ENCODE measurements around the gene KLHL36.
"Not testable (repeated sequence)": the region's sequence is repeated elsewhere in the genome, so short reads cannot be mapped to it uniquely, and the experiment has no call there.

The KLHL36 gene

DNA sequence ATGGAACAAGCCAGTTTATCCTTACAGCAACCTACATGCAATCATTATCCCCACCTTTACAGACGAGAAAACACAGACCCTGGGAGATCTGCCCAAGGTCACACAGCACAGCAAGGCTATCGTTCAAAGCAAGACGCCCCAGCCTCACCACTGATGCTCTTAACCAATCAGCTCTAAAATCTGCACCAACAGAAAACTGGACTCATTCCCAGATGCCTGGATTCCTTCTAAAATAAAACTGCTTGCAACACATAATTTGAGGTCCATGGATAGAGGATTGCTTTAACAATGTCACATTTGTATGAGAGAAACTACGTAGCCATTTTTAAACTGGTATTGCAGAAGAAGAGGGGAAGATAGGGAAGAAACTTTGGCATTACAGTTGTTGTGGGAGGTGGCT is 37.3 kb upstream of the KLHL36 start:
- Mint-ChIP-seq H3K9me3 (peaks cover 12% of the 10 kb centered on the region), H3K27ac (peak overlapping the region; percentile 86), H3K4me3 (peak overlapping the region; percentile 36), H3K36me3 (ENCODE audit: low read depth) (peaks cover 85% of the 10 kb centered on the region), H3K27me3 (ENCODE audit: low read depth) (no peaks in the 10 kb centered on the region), H3K4me1 (ENCODE audit: low read depth) (peaks cover 85% of the 10 kb centered on the region)

DNA sequence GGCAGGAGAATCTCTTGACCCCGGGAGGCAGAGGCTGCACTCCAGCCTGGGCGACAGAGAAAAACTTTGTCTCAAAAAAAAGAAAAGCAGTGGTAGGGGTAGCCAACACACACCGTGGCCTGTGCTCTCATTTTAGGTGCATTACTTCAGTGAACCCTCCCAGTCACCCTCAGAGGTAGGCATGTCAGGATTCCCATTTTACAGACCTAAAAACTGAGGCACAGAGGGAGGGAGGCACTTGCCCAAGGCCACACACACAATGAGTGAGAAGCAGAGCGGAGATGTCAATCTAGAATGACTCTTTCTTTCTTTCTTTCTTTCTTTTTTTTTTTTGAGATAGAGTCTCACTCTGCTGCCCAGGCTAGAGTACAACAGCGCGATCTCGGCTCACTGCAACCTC is 35.6 kb upstream of the KLHL36 start:
- peaks cover 84% of the 10 kb centered on the region for H3K36me3 Mint-ChIP-seq (ENCODE audit: low read depth)
- peak overlapping the region; percentile 30 for H3K4me3 Mint-ChIP-seq
- H3K4me1 Mint-ChIP-seq (ENCODE audit: low read depth): peaks cover 75% of the 10 kb centered on the region
- H3K9me3 Mint-ChIP-seq: peaks cover 12% of the 10 kb centered on the region
- no peaks in the 10 kb centered on the region for H3K27me3 Mint-ChIP-seq (ENCODE audit: low read depth)
- no peak overlapping the region for H3K27ac Mint-ChIP-seq

DNA sequence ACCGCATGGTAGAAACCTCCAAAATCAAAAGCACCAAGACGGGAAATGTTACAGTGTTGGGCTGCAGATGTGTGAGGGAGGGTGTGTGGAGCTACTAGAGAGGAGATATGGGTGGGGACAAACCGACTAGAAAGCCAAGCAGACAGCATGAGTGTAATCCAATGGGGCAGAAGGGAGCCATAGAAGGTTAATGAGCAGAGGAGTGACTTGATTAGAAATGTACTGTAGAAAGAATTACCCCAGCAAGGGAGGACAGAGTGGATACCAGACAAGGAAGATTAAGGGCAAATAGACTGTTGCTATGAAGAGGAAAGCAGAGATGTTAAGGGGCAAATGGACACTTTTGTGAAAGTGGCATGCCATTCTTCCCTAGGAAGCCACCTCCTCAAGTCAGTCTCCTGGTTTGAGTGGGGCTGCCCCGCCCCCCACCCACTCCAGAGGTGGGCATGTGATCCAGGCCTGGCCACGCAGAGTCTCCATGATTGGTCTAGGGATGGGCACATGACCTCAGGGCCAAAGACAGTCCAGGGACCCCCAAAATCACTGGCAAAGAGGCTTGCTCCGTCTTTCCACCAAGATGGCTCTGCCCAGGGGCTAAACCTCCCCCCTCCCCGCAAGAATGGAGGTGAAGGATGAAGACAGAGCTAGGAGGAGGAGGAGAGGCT is 34.8 kb upstream of the KLHL36 start:
- H3K4me3 Mint-ChIP-seq: peak overlapping the region; percentile 93
- H3K4me1 Mint-ChIP-seq (ENCODE audit: low read depth): peaks cover 68% of the 10 kb centered on the region
- peak overlapping the region; percentile 85 for H3K27ac Mint-ChIP-seq
- peaks cover 12% of the 10 kb centered on the region for H3K9me3 Mint-ChIP-seq
- H3K27me3 Mint-ChIP-seq (ENCODE audit: low read depth): no peaks in the 10 kb centered on the region
- peaks cover 75% of the 10 kb centered on the region for H3K36me3 Mint-ChIP-seq (ENCODE audit: low read depth)

DNA sequence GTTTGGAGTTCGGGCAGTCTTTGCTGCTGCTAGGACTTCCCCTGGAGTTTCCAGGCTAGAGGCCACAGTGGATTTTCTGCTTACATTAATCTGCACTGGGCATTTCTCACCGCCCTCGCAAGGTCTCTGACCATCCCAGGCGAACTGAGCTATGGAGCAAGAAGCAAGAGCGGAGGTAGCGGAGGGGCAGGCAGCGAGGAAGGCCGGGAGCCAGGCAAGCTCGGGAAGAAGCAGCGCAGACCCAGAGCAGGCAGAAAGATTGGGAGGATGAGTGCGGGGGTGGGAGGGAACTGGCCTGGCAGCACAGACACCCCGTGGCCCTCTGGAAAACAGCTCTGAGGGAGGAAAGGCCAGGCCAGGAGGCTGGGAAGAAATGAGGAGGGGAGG is 34.2 kb upstream of the KLHL36 start:
- peaks cover 3% of the 10 kb centered on the region for H3K27me3 Mint-ChIP-seq (ENCODE audit: low read depth)

DNA sequence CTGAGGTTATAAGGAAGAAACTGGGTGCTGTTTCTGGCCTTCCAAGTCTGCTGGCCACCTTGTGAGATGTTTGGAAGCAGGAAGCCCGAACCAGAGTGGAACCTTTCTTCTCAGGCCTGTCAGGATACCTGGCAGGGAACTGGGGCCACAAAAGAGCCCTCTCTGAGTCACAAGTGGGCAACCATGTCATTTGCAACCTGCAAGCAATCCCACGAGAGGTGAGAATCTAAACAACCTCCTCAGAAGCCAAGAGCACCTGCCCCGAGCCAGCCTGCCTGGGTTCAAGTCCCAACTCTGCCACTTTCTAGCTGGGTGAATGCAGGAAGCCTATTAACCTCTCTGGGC is 33.7 kb upstream of the KLHL36 start:
- peaks cover 65% of the 10 kb centered on the region for H3K4me1 Mint-ChIP-seq (ENCODE audit: low read depth)
- H3K27ac Mint-ChIP-seq: peak overlapping the region; percentile 13
- peaks cover 12% of the 10 kb centered on the region for H3K9me3 Mint-ChIP-seq
- H3K4me3 Mint-ChIP-seq: peak overlapping the region; percentile 93
- peaks cover 68% of the 10 kb centered on the region for H3K36me3 Mint-ChIP-seq (ENCODE audit: low read depth)
- peaks cover 7% of the 10 kb centered on the region for H3K27me3 Mint-ChIP-seq (ENCODE audit: low read depth)

More for the DNA sequence above, 34.2 kb upstream of the KLHL36 start:
- H3K4me3 Mint-ChIP-seq: peak overlapping the region; percentile 93
- H3K4me1 Mint-ChIP-seq (ENCODE audit: low read depth): peaks cover 68% of the 10 kb centered on the region
- H3K9me3 Mint-ChIP-seq: peaks cover 12% of the 10 kb centered on the region
- peaks cover 73% of the 10 kb centered on the region for H3K36me3 Mint-ChIP-seq (ENCODE audit: low read depth)
- H3K27ac Mint-ChIP-seq: peak overlapping the region; percentile 85

DNA sequence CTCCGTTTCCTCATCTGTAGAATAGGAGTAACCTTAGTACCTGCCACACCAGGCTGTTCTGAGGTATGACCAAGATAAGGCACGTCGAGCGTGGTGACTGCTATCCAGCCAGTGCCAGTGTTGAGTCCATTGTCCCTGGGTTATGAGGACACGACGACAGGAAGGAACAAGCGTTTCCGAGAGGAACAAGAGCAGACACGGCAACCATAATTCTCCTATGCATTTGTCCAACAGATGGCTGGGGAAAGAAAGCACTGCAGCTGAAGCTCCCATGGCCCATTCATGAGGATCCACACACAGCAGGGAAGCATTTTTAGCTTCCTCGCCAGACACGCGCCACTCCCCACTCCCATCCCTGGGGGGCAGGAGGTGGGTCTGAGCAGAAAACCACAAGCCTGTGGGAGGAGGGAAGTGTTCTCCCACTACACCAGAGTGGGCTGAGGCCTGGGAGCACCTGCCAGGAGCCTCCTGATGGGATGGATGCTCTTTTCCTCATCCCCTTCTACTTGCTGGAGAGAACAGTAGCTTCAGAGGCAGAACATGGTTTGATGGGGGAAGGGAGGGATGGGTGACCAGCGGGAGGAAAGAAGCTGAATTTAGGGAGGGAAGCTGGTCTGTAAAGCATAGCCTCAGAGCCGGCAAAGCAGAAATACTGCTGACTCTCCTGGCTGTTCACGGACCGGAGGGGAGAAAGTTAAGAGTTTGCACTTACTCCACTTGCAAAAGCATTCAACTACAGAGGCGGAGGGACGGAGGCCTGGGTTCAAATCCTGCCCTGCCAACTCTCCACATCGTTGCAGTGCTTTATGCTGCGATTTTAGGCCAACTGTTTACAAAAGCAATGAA is 33.1 kb upstream of the KLHL36 start:
- peaks cover 63% of the 10 kb centered on the region for H3K36me3 Mint-ChIP-seq (ENCODE audit: low read depth)
- peak overlapping the region; percentile 75 for H3K27ac Mint-ChIP-seq
- H3K4me1 Mint-ChIP-seq (ENCODE audit: low read depth): peaks cover 59% of the 10 kb centered on the region
- peak overlapping the region; percentile 93 for H3K4me3 Mint-ChIP-seq
- H3K9me3 Mint-ChIP-seq: peaks cover 10% of the 10 kb centered on the region
- H3K27me3 Mint-ChIP-seq (ENCODE audit: low read depth): peaks cover 7% of the 10 kb centered on the region

DNA sequence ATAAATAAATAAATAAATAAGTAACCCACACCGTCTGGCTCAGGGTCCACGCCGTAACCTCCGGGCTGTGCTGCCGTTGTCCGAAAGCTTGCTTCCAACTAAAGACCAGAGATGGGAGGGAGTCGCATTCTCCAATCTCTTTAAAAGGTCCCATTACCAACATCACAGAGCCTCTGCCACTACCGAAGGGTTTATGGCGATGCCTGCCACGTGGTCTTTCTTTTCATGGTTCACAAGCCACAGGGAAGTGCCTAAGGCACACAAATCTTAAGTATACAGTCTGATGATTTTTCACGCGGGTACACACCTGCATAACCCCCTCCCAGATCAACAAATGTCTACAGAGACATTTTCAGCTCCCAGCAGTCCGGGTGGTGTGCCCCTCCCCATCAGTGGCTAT is 31.8 kb upstream of the KLHL36 start:
- Mint-ChIP-seq H3K4me1 (ENCODE audit: low read depth) (peaks cover 46% of the 10 kb centered on the region), H3K9me3 (no peaks in the 10 kb centered on the region), H3K4me3 (peak overlapping the region; percentile 98), H3K36me3 (ENCODE audit: low read depth) (peaks cover 49% of the 10 kb centered on the region), H3K27me3 (ENCODE audit: low read depth) (peaks cover 12% of the 10 kb centered on the region), H3K27ac (peak overlapping the region; percentile 82)

DNA sequence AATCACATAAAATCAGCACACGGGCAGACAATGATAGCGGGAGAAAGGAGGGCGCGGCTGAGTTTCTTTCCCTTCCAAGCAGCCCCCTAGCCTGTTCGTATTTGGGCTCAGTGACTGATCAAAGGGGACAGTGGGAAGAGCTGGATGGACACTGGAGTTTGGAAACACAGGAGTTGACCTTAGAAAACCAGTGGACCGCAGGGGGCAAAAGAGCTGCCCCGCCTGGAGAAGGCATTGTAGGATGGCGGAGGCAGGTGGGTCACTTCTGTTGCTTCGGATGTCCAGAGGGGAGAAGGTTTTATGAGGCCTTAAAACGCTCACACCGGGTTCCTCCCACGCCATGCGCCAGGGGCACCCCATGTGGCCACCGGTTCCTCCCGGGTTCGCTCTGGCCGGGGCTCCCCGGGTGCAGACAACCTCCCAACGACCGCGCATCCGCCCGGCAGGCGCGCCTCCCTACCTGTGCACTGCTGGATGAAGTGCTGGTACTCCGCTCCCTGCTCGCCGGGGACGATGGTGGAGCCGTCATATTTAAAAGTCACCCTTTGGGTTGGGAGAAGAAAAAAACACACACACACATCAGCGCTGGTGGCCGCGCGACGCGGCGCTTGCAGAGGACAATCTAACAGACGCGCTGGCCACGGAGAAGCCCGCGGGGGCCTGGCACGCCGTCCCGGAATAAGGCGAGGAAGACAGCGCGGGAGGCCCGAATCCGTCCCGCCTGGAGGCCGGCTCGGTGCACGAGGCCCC is 31.1 kb upstream of the KLHL36 start:
- peaks cover 42% of the 10 kb centered on the region for H3K36me3 Mint-ChIP-seq (ENCODE audit: low read depth)
- H3K9me3 Mint-ChIP-seq: no peaks in the 10 kb centered on the region
- H3K4me3 Mint-ChIP-seq: peak overlapping the region; percentile 98
- peaks cover 44% of the 10 kb centered on the region for H3K4me1 Mint-ChIP-seq (ENCODE audit: low read depth)
- H3K27ac Mint-ChIP-seq: peak overlapping the region; percentile 82
- H3K27me3 Mint-ChIP-seq (ENCODE audit: low read depth): peaks cover 12% of the 10 kb centered on the region

DNA sequence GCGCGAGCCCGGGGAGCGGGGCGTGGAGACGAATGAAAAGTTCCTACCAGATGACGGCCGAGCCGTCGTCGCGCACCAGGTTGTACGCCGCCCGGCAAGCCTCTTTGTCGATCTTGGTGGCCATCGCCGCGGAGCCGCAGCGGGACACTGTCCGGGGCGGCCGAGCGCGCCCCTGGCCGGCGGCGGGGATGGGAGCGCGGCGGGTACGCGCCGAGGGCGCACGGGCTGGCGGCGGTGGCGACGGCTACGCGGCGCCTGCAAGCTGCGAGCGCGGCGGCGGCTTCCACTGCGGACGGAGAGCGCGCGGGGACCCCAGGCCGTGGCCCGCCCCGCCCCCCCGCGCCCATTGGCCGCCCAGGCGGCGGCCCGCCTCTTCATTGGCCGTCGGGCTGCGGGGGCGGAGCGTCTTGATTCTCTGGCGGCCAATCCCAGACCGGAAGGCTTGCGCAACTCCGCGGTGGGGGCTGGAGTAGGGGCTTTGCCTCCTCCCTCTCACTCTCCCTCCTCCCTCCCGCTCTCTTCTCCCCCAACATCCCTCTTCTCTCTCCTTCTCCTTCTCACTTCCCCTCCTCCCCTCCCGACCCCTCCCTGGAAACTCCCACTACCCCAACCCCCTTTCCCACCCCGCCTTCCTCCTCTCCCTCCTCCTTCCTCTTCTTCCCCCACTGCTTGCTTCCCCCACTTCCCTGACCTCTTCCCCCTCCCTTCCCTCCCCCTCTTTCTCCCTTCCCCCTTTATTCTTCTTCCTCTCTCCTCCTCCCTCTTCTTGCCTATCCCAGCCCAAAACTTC is 30.3 kb upstream of the KLHL36 start, which contains the start of gene COTL1:
Gene COTL1 (minus strand): TSS at position 288 of the 790 bp plus-strand sequence. CDS start 164 bp downstream, at position 124.
- H3K9me3 Mint-ChIP-seq: no peaks in the 10 kb centered on the region
- peak within 1 kb of the TSS; percentile 98 for H3K4me3 Mint-ChIP-seq
- peaks cover 43% of the 10 kb centered on the region for H3K4me1 Mint-ChIP-seq (ENCODE audit: low read depth)
- H3K27ac Mint-ChIP-seq: peak within 1 kb of the TSS; percentile 82
- H3K27me3 Mint-ChIP-seq (ENCODE audit: low read depth): peaks cover 12% of the 10 kb centered on the region
- H3K36me3 Mint-ChIP-seq (ENCODE audit: low read depth): peaks cover 41% of the 10 kb centered on the region

DNA sequence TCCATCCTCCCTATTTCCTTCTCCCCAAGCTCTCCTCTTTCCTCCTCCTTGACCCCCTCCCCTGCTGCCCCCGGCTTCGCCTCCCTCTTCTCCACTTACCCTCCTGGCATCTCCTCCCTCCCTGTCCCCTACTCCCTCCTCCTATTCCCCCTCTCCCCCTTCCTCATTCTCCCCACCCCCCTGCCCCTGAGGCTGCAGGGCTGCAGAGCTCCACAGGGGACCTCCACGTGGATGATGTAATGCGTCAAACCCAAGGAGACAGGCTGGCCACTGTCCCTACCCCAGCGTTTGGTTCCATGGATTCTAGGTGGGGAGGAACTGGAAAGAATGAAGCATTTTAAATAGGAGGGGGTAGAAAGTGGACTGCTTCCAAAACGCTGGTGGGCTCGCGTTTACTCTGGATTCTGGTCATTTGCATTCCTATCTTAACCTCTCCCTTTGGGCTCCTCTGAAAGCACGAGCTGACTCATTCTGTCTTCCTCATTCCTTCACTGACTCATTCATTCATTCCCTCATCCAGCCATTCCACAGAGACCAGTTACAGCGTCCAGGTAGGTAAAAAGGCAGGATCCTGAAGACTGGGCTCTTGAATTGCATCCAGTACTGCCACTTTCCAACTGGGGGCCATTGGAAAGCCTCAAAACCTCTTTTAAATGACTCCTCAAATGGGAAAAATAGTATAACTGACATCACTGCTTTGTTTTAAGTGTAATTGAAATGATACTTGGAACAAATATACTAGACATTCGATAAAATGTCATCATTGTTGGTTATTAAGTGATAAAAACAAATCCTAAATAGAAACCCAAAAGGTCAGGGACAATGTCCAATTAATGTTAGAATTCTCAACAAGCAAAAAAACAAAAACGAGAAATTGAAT is 29.5 kb upstream of the KLHL36 start:
- Mint-ChIP-seq H3K4me1 (ENCODE audit: low read depth) (peaks cover 36% of the 10 kb centered on the region), H3K9me3 (no peaks in the 10 kb centered on the region), H3K27ac (peak overlapping the region; percentile 43), H3K27me3 (ENCODE audit: low read depth) (peaks cover 17% of the 10 kb centered on the region), H3K36me3 (ENCODE audit: low read depth) (peaks cover 33% of the 10 kb centered on the region), H3K4me3 (peak overlapping the region; percentile 78)

DNA sequence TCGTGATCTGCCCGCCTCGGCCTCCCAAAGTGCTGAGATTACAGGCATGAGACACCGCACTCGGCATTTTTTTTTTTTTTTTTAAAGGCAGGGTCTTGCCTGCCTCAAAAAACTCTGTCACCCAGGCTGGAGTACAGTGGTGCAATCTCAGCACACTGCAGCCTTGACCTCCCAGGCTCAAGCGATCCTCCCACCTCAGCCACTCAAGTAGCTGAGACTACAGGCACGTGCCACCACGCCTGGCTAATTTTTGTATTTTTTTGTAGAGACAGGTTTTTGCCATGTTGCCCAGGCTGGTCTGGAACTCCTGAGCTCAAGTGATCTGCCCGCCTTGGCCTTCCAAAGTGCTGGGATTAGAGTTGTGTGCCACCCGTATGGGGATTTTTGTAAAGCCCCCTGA is 27.4 kb upstream of the KLHL36 start:
- H3K4me3 Mint-ChIP-seq, H3K9me3 Mint-ChIP-seq, H3K27ac Mint-ChIP-seq: not testable (repeated sequence)
- H3K27me3 Mint-ChIP-seq (ENCODE audit: low read depth): peaks cover 25% of the 10 kb centered on the region
- H3K4me1 Mint-ChIP-seq (ENCODE audit: low read depth): peaks cover 18% of the 10 kb centered on the region
- H3K36me3 Mint-ChIP-seq (ENCODE audit: low read depth): peaks cover 12% of the 10 kb centered on the region

DNA sequence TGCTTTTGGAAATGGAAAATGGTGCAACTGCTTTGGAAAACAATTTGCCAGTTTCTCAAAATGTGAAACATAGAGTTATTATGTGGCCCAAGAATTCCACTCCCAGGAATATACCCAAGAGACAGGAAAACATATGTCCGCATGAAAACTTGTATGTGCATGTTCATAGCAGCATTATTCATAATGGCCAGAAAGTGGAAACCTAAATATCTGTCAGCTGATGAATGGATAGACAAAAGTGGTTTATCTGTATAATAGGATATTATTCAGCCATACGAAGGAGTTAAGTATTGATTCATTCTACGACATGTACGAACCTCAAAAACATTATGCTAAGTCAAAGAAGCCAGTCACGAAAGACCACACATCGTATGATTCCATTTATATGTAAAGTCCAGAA is 22.8 kb upstream of the KLHL36 start:
- peaks cover 38% of the 10 kb centered on the region for H3K27me3 Mint-ChIP-seq (ENCODE audit: low read depth)

DNA sequence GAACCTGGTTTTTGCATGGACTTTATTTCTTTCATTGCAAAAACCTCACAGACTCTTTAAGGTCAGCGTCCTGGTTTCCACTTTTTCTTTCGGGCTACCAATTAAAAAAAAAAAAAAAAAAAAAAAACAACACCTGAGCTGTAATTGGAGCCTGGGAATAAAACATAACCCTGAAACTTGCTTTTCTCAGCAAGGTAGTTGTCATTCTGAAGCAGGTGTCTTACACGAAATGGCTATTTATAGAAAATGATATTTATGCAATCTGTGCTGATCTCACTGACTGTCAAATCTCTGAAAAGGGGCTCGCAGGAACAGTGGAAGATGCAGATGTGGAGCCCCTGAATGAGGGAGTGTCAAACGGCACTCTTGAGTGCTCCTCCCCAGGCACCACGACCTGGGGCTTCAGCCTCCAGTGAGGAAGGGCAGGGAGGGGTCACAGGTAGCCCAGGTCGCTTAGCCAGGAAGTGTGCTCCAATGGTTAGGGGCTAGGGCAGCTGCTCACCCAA is 20.0 kb upstream of the KLHL36 start:
- Mint-ChIP-seq H3K36me3 (ENCODE audit: low read depth) (peaks cover 2% of the 10 kb centered on the region), H3K4me3 (no peak overlapping the region), H3K27ac (no peak overlapping the region), H3K27me3 (ENCODE audit: low read depth) (peaks cover 50% of the 10 kb centered on the region), H3K4me1 (ENCODE audit: low read depth) (peaks cover 19% of the 10 kb centered on the region), H3K9me3 (no peaks in the 10 kb centered on the region)

More for the DNA sequence above, 22.8 kb upstream of the KLHL36 start:
- H3K36me3 Mint-ChIP-seq (ENCODE audit: low read depth): peaks cover 2% of the 10 kb centered on the region
- peaks cover 7% of the 10 kb centered on the region for H3K4me1 Mint-ChIP-seq (ENCODE audit: low read depth)
- no peaks in the 10 kb centered on the region for H3K9me3 Mint-ChIP-seq
- no peak overlapping the region for H3K27ac Mint-ChIP-seq
- no peak overlapping the region for H3K4me3 Mint-ChIP-seq

All from T-helper 1 cell treated with Interleukin-12 subunit alpha and Interleukin-12 subunit beta and Interleukin-4 antibody, amounts not matched to agents 30 μg/mL and 1 μg/mL, for 36 hours (primary cell).